Measurements from ENCODE around the gene RAE1.
"Not testable (repeated sequence)": the region's sequence is repeated elsewhere in the genome, so short reads cannot be mapped to it uniquely, and the experiment has no call there.

RAE1 gene

GRCh38 chr20:57417051-57417689 lies 66.1 kb downstream of the RAE1 start:
- DNase-seq: no peak

GRCh38 chr20:57417830-57418780 lies 67.0 kb downstream of the RAE1 start:
- no peak for DNase-seq

- not testable (repeated sequence) for DNase-seq
Observed at GRCh38 chr20:57419479-57419878, 68.4 kb downstream of the RAE1 start.

GRCh38 chr20:57420571-57421252 lies 69.7 kb downstream of the RAE1 start:
- no peak for DNase-seq

GRCh38 chr20:57421253-57422220 lies 70.5 kb downstream of the RAE1 start:
- no peak for DNase-seq

GRCh38 chr20:57422254-57422653 lies 71.2 kb downstream of the RAE1 start:
- no peak for DNase-seq

GRCh38 chr20:57425150-57426013 lies 74.3 kb downstream of the RAE1 start:
- no peak for DNase-seq

- no peak for DNase-seq
Observed at GRCh38 chr20:57426271-57426689, 75.2 kb downstream of the RAE1 start.

GRCh38 chr20:57426831-57427230 lies 75.8 kb downstream of the RAE1 start:
- DNase-seq: no peak

GRCh38 chr20:57428324-57429158 lies 77.5 kb downstream of the RAE1 start:
- no peak for DNase-seq
